Measurements from ENCODE around the gene GLIS1.

DNA sequence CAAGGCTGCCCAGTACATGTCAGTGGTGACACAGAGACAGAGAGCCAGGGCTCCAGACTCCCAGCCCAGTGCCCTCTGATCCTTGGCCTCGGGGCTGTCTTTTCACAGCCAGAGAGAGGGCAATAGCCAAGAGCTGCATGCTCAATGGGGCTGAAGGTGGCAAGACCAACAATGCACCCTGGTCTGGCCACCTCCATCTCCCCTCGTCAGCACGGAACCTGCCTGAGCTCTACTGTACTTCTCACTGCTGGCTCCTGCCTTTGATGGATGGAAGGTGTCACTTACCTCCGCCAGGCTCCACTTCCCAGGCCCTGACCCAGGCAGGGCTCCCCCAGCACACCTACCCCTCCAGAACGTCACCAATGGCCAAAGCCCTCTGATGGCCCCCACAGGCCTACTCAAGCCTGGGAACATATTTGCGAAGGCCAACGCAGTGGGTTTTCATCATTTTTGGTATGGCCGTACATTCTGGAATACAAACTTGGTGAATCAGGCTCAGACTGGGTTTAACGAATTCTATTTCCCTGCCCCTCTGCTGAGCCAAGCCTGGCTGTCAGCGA lies 191.7 kb downstream of the GLIS1 start:
- TF ChIP-seq FOXK2 (IDR thresholded peaks at IDR 0.05) = no peak
- no peak for TF ChIP-seq HDGF (IDR thresholded peaks at IDR 0.05; ENCODE audit: borderline replicate concordance)
- TF ChIP-seq ARNT (IDR thresholded peaks at IDR 0.05) = no peak
- no peak for TF ChIP-seq ZNF384 (IDR thresholded peaks at IDR 0.05)
- no peak for TF ChIP-seq SUZ12 (IDR thresholded peaks at IDR 0.05)
- TF ChIP-seq BHLHE40 (IDR thresholded peaks at IDR 0.05; ENCODE audit: borderline replicate concordance) = no peak
